H9 (cell line): ENCODE data around the gene TSEN15. TPM values are rescaled to one million over a fixed set of nuclear protein-coding genes. Genes with fewer than 3 reads are reported as not detected.

Source experiments
- DNase-seq: peaks from one replicate; pipeline ENCODE4 v3.0.0-alpha.2; 2017
- H2AFZ ChIP-seq: one replicate; pipeline ENCODE4 v1.6.1; 2013; ENCODE audit warnings: mild to moderate bottlenecking, low read length, control low read depth, moderate library complexity
- H2AK5ac ChIP-seq: 2 replicates; pipeline ENCODE4 v1.6.1; 2013; ENCODE audit warnings: low read length, control low read depth, mixed read lengths; ENCODE audit not compliant: insufficient read length
- H2BK120ac ChIP-seq: one replicate; pipeline ENCODE4 v1.6.1; 2013; ENCODE audit warnings: low read depth, mild to moderate bottlenecking, low read length, control low read depth, inconsistent platforms; ENCODE audit not compliant: poor library complexity, severe bottlenecking
- H2BK12ac ChIP-seq: 2 replicates; pipeline ENCODE4 v1.6.1; 2013; ENCODE audit warnings: low read length, control low read depth, mixed read lengths, low read depth; ENCODE audit not compliant: insufficient read length
- H2BK15ac ChIP-seq: 2 replicates; pipeline ENCODE4 v1.6.1; 2013; ENCODE audit warnings: low read depth, low read length, control low read depth
- H2BK20ac ChIP-seq: one replicate; pipeline ENCODE4 v1.6.1; 2013; ENCODE audit warnings: low read depth, mild to moderate bottlenecking, low read length, control low read depth, inconsistent platforms; ENCODE audit not compliant: poor library complexity, severe bottlenecking
- H2BK5ac ChIP-seq: 2 replicates; pipeline ENCODE4 v1.6.1; 2013; ENCODE audit warnings: low read length, control low read depth, mixed read lengths; ENCODE audit not compliant: insufficient read length
- H3K14ac ChIP-seq: 2 replicates; pipeline ENCODE4 v1.6.1; 2013; ENCODE audit warnings: low read length, control low read depth; ENCODE audit not compliant: insufficient read depth
- H3K18ac ChIP-seq: 2 replicates; pipeline ENCODE4 v1.6.1; 2013; ENCODE audit warnings: low read depth, mild to moderate bottlenecking, mixed read lengths, low read length, control low read depth; ENCODE audit not compliant: insufficient read length
- H3K23ac ChIP-seq: 2 replicates; pipeline ENCODE4 v1.6.1; 2013; ENCODE audit warnings: low read length, control low read depth, mixed read lengths, low read depth; ENCODE audit not compliant: insufficient read length
- H3K23me2 ChIP-seq: 2 replicates; pipeline ENCODE4 v1.6.1; 2013; ENCODE audit warnings: low read depth, mild to moderate bottlenecking, mixed read lengths, low read length, control low read depth; ENCODE audit not compliant: insufficient read length, poor library complexity, severe bottlenecking
- H3K27ac ChIP-seq: 2 replicates; pipeline ENCODE4 v1.5.1; 2013; ENCODE audit warnings: low read length, control low read depth, mixed read lengths, low read depth; ENCODE audit not compliant: insufficient read length
- H3K27me3 ChIP-seq: 2 replicates; pipeline ENCODE4 v1.6.1; 2013; ENCODE audit warnings: low read length, control low read depth, inconsistent platforms; ENCODE audit not compliant: insufficient read depth
- H3K4ac ChIP-seq: 2 replicates; pipeline ENCODE4 v1.6.1; 2013; ENCODE audit warnings: low read depth, mild to moderate bottlenecking, control low read depth, inconsistent platforms, low read length, moderate library complexity
- H3K4me1 ChIP-seq: 2 replicates; pipeline ENCODE4 v1.6.1; 2013; ENCODE audit warnings: low read length, control low read depth, inconsistent platforms; ENCODE audit not compliant: insufficient read depth
- H3K4me2 ChIP-seq: 2 replicates; pipeline ENCODE4 v1.6.1; 2013; ENCODE audit warnings: low read length, control low read depth, mixed read lengths; ENCODE audit not compliant: insufficient read length, insufficient read depth
- H3K56ac ChIP-seq: 2 replicates; pipeline ENCODE4 v1.6.1; 2013; ENCODE audit warnings: low read depth, mild to moderate bottlenecking, mixed read lengths, low read length, control low read depth; ENCODE audit not compliant: insufficient read length
- H3K79me1 ChIP-seq: 2 replicates; pipeline ENCODE4 v1.6.1; 2013; ENCODE audit warnings: low read depth, mild to moderate bottlenecking, moderate library complexity, low read length, control low read depth, inconsistent platforms; ENCODE audit not compliant: insufficient read depth, poor library complexity, severe bottlenecking
- H3K79me2 ChIP-seq: 2 replicates; pipeline ENCODE4 v1.6.1; 2013; ENCODE audit warnings: low read length, control low read depth, inconsistent platforms; ENCODE audit not compliant: insufficient read depth
- H3K9ac ChIP-seq: 2 replicates; pipeline ENCODE4 v1.6.1; 2013; ENCODE audit warnings: low read length, control low read depth, mixed read lengths; ENCODE audit not compliant: insufficient read length; ENCODE audit errors: extremely low read depth
- H3K9me3 ChIP-seq: one replicate; pipeline ENCODE4 v1.6.1; 2013; ENCODE audit warnings: low read depth, low read length, inconsistent platforms; ENCODE audit not compliant: control insufficient read depth
- H3T11ph ChIP-seq: one replicate; pipeline ENCODE4 v1.6.1; 2013; ENCODE audit warnings: mild to moderate bottlenecking, low read length, control low read depth, inconsistent platforms
- H4K20me1 ChIP-seq: one replicate; pipeline ENCODE4 v1.6.1; 2013; ENCODE audit not compliant: control insufficient read depth, insufficient read length, insufficient read depth
- H4K5ac ChIP-seq: 2 replicates; pipeline ENCODE4 v1.6.1; 2013; ENCODE audit warnings: low read depth, mild to moderate bottlenecking, mixed read lengths, low read length, control low read depth; ENCODE audit not compliant: insufficient read length
- H4K8ac ChIP-seq: replicated peaks from 2 replicates; pipeline ENCODE4 v1.6.1; 2013; ENCODE audit warnings: low read length, control low read depth, mixed read lengths, low read depth; ENCODE audit not compliant: insufficient read length
- H4K91ac ChIP-seq: 2 replicates; pipeline ENCODE4 v1.6.1; 2013; ENCODE audit warnings: low read depth, mild to moderate bottlenecking, moderate library complexity, mixed read lengths, low read length, control low read depth; ENCODE audit not compliant: insufficient read length
- H3K27ac Mint-ChIP-seq, 3 experiments: 2 replicates in 2 of 3; 3 replicates in 1 of 3; pipeline ENCODE4 v1.8.0; 2020 to 2021; ENCODE audit warnings: mixed read lengths in 3 of 3, mild to moderate bottlenecking in 1 of 3, moderate library complexity in 1 of 3
- H3K27me3 Mint-ChIP-seq: 2 replicates; pipeline ENCODE4 v1.8.0; 2021; ENCODE audit warnings: low read depth, mild to moderate bottlenecking, moderate library complexity, mixed read lengths
- H3K36me3 Mint-ChIP-seq, 3 experiments: 2 replicates in 2 of 3; 3 replicates in 1 of 3; pipeline ENCODE4 v1.8.0; 2020 to 2021; ENCODE audit warnings: low read depth in 3 of 3, mixed read lengths in 3 of 3; ENCODE audit not compliant: insufficient read depth in 1 of 3
- H3K4me1 Mint-ChIP-seq, 2 experiments: 2 replicates each; pipeline ENCODE4 v1.8.0; 2020; ENCODE audit warnings: mixed read lengths in 2 of 2
- H3K4me3 Mint-ChIP-seq, 2 experiments: 2 replicates in 1 of 2; 3 replicates in 1 of 2; pipeline ENCODE4 v1.8.0; 2020 to 2021; ENCODE audit warnings: mild to moderate bottlenecking in 2 of 2, mixed read lengths in 2 of 2, moderate library complexity in 1 of 2
- H3K9me3 Mint-ChIP-seq, 2 experiments: 2 replicates in 1 of 2; 3 replicates in 1 of 2; pipeline ENCODE4 v1.8.0; 2020; ENCODE audit warnings: mild to moderate bottlenecking in 2 of 2, mixed read lengths in 2 of 2, moderate library complexity in 1 of 2
- WGBS: extraction: QIAGEN DNeasy Blood & Tissue Kit; methylation state at CpG from one replicate; pipeline ENCODE4 v1.1.7; 2013; ENCODE audit warnings: missing lambda C conversion rate, low lambda C conversion rate, mixed read lengths; ENCODE audit not compliant: insufficient read length; ENCODE audit errors: extremely low coverage; 5-methylcytosine and 5-hydroxymethylcytosine counted together
- total RNA-seq: library from RNA; stranded (reverse); gene quantifications from 2 replicates; pipeline ENCODE4 v1.2.1, GENCODE V29; 2021
- TF ChIP-seq, protein P1 (sequence below): fragments of 200-600 bp; sonication (generic); conservative IDR thresholded peaks from 3 replicates; pipeline ENCODE4 v1.8.0; 2021; ENCODE audit warnings: antibody characterized with exemption, mild to moderate bottlenecking

TSEN15 gene
- total RNA-seq, 1 experiment from 2014 or later = 21.9 TPM

DNA sequence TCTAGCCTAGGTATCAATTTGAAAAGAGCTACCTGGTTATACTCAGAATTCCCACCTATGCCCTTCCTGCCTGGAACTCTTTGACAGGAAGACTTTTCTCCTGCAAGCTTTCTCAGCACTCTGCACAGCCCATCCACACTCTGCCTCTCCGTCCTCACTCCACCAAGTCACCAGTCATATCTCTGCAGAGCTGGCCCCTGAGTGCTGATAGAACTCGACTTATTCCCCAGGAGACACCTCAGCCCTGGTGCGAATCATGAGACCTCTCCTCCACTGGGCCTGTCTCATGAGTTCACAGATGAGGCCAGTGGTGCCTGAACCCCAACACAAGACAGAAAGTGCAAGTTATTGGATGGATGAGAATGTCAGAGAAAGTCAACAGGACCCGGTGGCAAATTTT lies 46.0 kb upstream of the TSEN15 start:
- no peaks in the 10 kb centered on the region for H3K79me1 ChIP-seq
- H3K56ac ChIP-seq = no peak overlapping the region
- H4K8ac ChIP-seq = no peak overlapping the region
- no peaks in the 10 kb centered on the region for H3K79me2 ChIP-seq
- H3K27ac ChIP-seq = no peak overlapping the region
- H3K27me3 ChIP-seq = no peaks in the 10 kb centered on the region
- H3K14ac ChIP-seq = no peak overlapping the region
- H4K91ac ChIP-seq = no peak overlapping the region
- H2BK120ac ChIP-seq = no peak overlapping the region
- no peak for DNase-seq
- no peak overlapping the region for H3K9ac ChIP-seq
- no peak overlapping the region for H2BK12ac ChIP-seq
- H3K4ac ChIP-seq = no peak overlapping the region
- H3T11ph ChIP-seq = no peak overlapping the region
- no peak overlapping the region for H3K23ac ChIP-seq
- H2BK15ac ChIP-seq = no peak overlapping the region
- no peak overlapping the region for H2AFZ ChIP-seq
- H3K23me2 ChIP-seq = no peaks in the 10 kb centered on the region
- H3K4me1 Mint-ChIP-seq = peaks cover 10 to 11% of the 10 kb centered on the region in 2 experiments
- H3K4me2 ChIP-seq = no peak overlapping the region
- no peaks in the 10 kb centered on the region for H3K9me3 Mint-ChIP-seq
- 0 out of 7 replicates have a peak, but pooled peaks cover 0 to 4% (median 0%) of the 10 kb centered on the region in 3 experiments for H3K36me3 Mint-ChIP-seq
- no CpG with 5 or more reads among the region's 4 CpGs for WGBS
- H4K5ac ChIP-seq = no peak overlapping the region
- H3K27ac Mint-ChIP-seq = no peak overlapping the region
- no peak overlapping the region for H3K18ac ChIP-seq
- no peak overlapping the region for H2AK5ac ChIP-seq
- no peak overlapping the region for H2BK5ac ChIP-seq
- TF ChIP-seq, protein P1, sequence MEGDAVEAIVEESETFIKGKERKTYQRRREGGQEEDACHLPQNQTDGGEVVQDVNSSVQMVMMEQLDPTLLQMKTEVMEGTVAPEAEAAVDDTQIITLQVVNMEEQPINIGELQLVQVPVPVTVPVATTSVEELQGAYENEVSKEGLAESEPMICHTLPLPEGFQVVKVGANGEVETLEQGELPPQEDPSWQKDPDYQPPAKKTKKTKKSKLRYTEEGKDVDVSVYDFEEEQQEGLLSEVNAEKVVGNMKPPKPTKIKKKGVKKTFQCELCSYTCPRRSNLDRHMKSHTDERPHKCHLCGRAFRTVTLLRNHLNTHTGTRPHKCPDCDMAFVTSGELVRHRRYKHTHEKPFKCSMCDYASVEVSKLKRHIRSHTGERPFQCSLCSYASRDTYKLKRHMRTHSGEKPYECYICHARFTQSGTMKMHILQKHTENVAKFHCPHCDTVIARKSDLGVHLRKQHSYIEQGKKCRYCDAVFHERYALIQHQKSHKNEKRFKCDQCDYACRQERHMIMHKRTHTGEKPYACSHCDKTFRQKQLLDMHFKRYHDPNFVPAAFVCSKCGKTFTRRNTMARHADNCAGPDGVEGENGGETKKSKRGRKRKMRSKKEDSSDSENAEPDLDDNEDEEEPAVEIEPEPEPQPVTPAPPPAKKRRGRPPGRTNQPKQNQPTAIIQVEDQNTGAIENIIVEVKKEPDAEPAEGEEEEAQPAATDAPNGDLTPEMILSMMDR = no peak
- H3K9me3 ChIP-seq = no peaks in the 10 kb centered on the region
- no peaks in the 10 kb centered on the region; the same call in none of the 2 replicates for H3K27me3 Mint-ChIP-seq
- no peak overlapping the region for H3K4me3 Mint-ChIP-seq
- no peaks in the 10 kb centered on the region for H4K20me1 ChIP-seq
- no peaks in the 10 kb centered on the region; the same call in 1 of the 2 replicates for H3K4me1 ChIP-seq
- H2BK20ac ChIP-seq = no peak overlapping the region
